Measurements from ENCODE around the gene NAALADL2.

DNA sequence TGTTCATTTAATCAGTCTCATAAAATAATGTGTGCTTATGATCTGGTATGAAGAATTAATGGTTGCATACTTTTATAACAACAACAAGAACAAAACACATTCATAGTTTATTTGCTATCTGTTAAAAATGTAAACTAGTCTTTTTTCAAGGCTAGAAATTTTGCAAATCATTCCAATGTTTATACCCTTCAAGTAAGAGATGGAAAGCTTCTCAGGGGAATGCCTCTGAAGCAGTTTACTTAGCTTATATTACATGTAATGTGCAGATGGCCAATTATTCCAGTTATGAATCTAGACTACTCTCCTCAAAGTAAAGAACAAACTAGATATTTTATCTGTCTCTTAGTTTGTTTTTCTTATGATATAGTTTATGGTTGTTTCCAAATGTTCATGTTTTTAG lies 575.4 kb downstream of the NAALADL2 start:
- TF ChIP-seq, protein P1, sequence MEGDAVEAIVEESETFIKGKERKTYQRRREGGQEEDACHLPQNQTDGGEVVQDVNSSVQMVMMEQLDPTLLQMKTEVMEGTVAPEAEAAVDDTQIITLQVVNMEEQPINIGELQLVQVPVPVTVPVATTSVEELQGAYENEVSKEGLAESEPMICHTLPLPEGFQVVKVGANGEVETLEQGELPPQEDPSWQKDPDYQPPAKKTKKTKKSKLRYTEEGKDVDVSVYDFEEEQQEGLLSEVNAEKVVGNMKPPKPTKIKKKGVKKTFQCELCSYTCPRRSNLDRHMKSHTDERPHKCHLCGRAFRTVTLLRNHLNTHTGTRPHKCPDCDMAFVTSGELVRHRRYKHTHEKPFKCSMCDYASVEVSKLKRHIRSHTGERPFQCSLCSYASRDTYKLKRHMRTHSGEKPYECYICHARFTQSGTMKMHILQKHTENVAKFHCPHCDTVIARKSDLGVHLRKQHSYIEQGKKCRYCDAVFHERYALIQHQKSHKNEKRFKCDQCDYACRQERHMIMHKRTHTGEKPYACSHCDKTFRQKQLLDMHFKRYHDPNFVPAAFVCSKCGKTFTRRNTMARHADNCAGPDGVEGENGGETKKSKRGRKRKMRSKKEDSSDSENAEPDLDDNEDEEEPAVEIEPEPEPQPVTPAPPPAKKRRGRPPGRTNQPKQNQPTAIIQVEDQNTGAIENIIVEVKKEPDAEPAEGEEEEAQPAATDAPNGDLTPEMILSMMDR (IDR thresholded peaks at IDR 0.05), result no peak
- TF ChIP-seq EZH2 (IDR thresholded peaks at IDR 0.05; ENCODE audit: borderline replicate concordance, insufficient read depth, low read depth, low read length, poor library complexity, severe bottlenecking), result no peak

Data from B cell (primary cell).